Breast epithelium (tissue), 4 donors: ENCODE data around the gene DCXR. TPM values are rescaled to one million over a fixed set of nuclear protein-coding genes. Genes with fewer than 3 reads are reported as not detected.

Source experiments
- DNase-seq, 2 donors: peaks; one replicate each; pipeline ENCODE4 v3.0.0-alpha.2; 2019; ENCODE audit warnings: low spot score in 2 of 2
- H3K27ac ChIP-seq, 2 donors: fragments of 200-600 bp; sonication (generic) in 1 of 2; one replicate each; pipeline ENCODE4 v1.5.1; 2016 to 2019; ENCODE audit warnings: mild to moderate bottlenecking in 1 of 2
- H3K27me3 ChIP-seq, 2 donors: fragments of 200-600 bp; sonication (generic) in 1 of 2; one replicate each; pipeline versions ENCODE4 v1.5.1 to v1.6.0; 2017 to 2019; ENCODE audit warnings: control low read depth in 1 of 2, mild to moderate bottlenecking in 1 of 2
- H3K36me3 ChIP-seq: fragments of 200-600 bp; one replicate; pipeline ENCODE4 v1.5.1; 2019
- H3K4me1 ChIP-seq, 2 donors: fragments of 200-600 bp; sonication (generic); one replicate each; pipeline ENCODE4 v1.5.1; 2016 to 2019; ENCODE audit warnings: control low read depth in 1 of 2
- H3K4me3 ChIP-seq, 3 donors: fragments of 200-600 bp; sonication (generic); 1 replicate in 2 of 3; 2 replicates in 1 of 3; pipeline ENCODE4 v1.5.1; 2016 to 2019; ENCODE audit warnings: mild to moderate bottlenecking in 3 of 3, moderate library complexity in 2 of 3
- H3K9me3 ChIP-seq, 2 donors: fragments of 200-600 bp; sonication (generic) in 1 of 2; one replicate each; pipeline ENCODE4 v1.5.1; 2016 to 2019; ENCODE audit warnings: control low read depth in 1 of 2
- POLR2A ChIP-seq: fragments of 450-650 bp; IDR thresholded peaks from one replicate; pipeline ENCODE4 v1.6.1; 2016; ENCODE audit warnings: antibody characterized with exemption, mild to moderate bottlenecking, moderate library complexity
- POLR2AphosphoS5 ChIP-seq, 3 donors: sonication (generic); formaldehyde crosslinking; IDR thresholded peaks; one replicate each; pipeline ENCODE4 v1.6.1; 2017; ENCODE audit warnings: antibody characterized with exemption in 3 of 3
- intact Hi-C: fragments of 100-400 bp; cut with DNase I; formaldehyde crosslinking; loops from one replicate; pipeline ENCODE4 v1.15.1; 2023; ENCODE audit warnings: low total_unique reads
- total RNA-seq, 3 donors: library from RNA; depleted of rRNA; stranded (reverse); fragments of >200 nt; gene quantifications; one replicate each; pipeline ENCODE4 v1.1.0, GENCODE V29; 2016
- TF ChIP-seq, protein P1 (sequence below), 3 donors: fragments of 450-650 bp; IDR thresholded peaks; one replicate each; pipeline ENCODE4 v1.5.1; 2016 to 2017; ENCODE audit warnings: antibody characterized with exemption in 3 of 3, mild to moderate bottlenecking in 3 of 3, moderate library complexity in 3 of 3

Gene DCXR
- total RNA-seq, 3 donors from 2014 or later: 202 to 484 (median 228) TPM

DNA sequence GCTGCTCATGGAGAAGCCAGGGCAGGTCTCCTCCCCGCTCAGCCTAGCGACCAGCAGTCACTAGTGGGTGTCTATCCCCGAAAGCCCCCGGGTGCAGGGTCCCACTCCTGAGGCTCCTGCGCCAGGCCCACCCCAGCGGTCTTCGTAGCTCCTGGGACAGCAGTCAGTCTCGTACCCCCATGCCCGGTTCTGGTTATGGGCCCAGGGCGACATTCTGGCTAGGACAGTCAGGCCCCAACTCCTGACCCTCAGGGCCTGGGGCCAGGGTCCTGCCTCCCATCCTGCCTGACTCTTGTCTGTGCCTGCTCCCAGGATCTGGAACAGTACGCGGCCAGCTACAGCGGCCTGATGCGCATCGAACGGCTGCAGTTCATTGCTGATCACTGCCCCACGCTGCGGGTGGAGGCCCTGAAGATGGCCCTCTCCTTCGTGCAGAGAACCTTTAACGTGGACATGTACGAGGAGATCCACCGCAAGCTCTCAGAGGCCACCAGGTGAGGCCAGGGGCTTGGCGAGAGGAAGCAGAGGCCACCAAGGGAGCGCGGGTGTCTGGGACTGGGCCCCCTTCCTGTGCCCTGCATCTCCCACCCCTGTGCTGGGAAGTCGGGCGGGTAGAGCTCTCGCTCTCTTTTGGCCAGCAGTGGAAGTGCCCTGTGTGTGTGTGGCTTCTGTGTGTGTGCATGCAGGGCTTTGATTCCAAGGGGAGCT lies 16.2 kb upstream of the DCXR start:
- DNase-seq: no peak
- H3K27ac ChIP-seq: no peak overlapping the region
- no peak for TF ChIP-seq POLR2AphosphoS5 (IDR thresholded peaks at IDR 0.05)
- TF ChIP-seq, protein P1, sequence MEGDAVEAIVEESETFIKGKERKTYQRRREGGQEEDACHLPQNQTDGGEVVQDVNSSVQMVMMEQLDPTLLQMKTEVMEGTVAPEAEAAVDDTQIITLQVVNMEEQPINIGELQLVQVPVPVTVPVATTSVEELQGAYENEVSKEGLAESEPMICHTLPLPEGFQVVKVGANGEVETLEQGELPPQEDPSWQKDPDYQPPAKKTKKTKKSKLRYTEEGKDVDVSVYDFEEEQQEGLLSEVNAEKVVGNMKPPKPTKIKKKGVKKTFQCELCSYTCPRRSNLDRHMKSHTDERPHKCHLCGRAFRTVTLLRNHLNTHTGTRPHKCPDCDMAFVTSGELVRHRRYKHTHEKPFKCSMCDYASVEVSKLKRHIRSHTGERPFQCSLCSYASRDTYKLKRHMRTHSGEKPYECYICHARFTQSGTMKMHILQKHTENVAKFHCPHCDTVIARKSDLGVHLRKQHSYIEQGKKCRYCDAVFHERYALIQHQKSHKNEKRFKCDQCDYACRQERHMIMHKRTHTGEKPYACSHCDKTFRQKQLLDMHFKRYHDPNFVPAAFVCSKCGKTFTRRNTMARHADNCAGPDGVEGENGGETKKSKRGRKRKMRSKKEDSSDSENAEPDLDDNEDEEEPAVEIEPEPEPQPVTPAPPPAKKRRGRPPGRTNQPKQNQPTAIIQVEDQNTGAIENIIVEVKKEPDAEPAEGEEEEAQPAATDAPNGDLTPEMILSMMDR (IDR thresholded peaks at IDR 0.05): no peak
- no peak for TF ChIP-seq POLR2A
- no peak overlapping the region for H3K4me3 ChIP-seq
- H3K4me1 ChIP-seq: peaks cover 6 to 23% of the 10 kb centered on the region in 2 donors
- H3K36me3 ChIP-seq: no peaks in the 10 kb centered on the region
- intact Hi-C loops: no loop called here
- H3K27me3 ChIP-seq: no peaks in the 10 kb centered on the region
- no peaks in the 10 kb centered on the region for H3K9me3 ChIP-seq

DNA sequence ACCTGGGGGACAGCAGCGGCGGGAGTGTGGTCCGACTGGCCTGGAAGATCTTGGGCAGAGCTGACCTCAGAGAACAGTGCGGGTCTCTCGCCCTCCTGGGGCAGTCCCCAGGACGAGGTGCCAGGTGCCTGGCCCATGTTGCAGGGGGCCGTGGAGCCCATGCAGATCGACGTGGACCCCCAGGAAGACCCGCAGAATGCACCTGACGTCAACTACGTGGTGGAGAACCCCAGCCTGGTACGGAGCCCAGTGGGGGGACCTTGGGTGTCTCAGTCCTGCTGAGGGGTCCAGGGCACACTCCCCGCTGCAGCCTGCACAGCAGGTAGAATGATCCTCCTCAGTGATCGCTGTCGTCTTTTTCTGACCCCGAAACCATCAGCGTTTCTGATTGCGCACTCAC lies 15.6 kb upstream of the DCXR start:
- no peak overlapping the region for H3K27ac ChIP-seq
- intact Hi-C loops: no loop called here
- H3K36me3 ChIP-seq: no peaks in the 10 kb centered on the region
- DNase-seq: no peak
- H3K27me3 ChIP-seq: no peaks in the 10 kb centered on the region
- H3K4me1 ChIP-seq: peaks cover 6 to 23% of the 10 kb centered on the region in 2 donors
- peak overlapping the region; percentile 79 to 98 (median 79) for H3K4me3 ChIP-seq
- H3K9me3 ChIP-seq: no peaks in the 10 kb centered on the region
- no peak for TF ChIP-seq POLR2A
- TF ChIP-seq POLR2AphosphoS5 (IDR thresholded peaks at IDR 0.05): no peak
- TF ChIP-seq, protein P1 (IDR thresholded peaks at IDR 0.05): no peak

DNA sequence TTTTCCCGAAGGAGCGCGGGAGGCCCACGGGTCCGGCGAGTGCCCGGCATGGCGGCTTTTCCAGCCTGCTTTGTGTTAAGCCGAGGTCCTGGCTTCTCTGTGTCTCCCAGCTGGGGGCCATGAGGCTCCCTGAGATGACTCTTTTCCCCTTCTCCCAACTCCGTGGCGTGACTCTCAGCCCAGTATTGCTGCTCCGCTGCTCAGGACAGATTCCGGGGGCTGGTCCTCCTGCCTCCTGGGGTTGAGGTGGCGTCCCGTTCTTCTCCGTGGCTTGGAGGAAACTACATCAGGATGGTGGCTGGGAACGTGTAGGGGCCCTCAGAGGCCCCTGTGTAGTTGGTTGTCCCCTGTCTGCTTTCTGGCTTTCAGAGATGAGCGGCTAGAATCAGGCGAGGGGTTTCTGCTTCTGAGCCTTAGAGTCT lies 15.2 kb upstream of the DCXR start:
- DNase-seq: no peak
- Histone ChIP-seq H3K27ac (no peak overlapping the region), H3K4me1 (peaks cover 6 to 23% of the 10 kb centered on the region in 2 donors), H3K27me3 (no peaks in the 10 kb centered on the region), H3K36me3 (no peaks in the 10 kb centered on the region), H3K9me3 (no peaks in the 10 kb centered on the region), H3K4me3 (peak overlapping the region; percentile 79 to 98 (median 79))
- intact Hi-C loops: no loop called here
- TF ChIP-seq POLR2A: no peak
- no peak for TF ChIP-seq POLR2AphosphoS5 (IDR thresholded peaks at IDR 0.05)
- TF ChIP-seq, protein P1 (IDR thresholded peaks at IDR 0.05): no peak

DNA sequence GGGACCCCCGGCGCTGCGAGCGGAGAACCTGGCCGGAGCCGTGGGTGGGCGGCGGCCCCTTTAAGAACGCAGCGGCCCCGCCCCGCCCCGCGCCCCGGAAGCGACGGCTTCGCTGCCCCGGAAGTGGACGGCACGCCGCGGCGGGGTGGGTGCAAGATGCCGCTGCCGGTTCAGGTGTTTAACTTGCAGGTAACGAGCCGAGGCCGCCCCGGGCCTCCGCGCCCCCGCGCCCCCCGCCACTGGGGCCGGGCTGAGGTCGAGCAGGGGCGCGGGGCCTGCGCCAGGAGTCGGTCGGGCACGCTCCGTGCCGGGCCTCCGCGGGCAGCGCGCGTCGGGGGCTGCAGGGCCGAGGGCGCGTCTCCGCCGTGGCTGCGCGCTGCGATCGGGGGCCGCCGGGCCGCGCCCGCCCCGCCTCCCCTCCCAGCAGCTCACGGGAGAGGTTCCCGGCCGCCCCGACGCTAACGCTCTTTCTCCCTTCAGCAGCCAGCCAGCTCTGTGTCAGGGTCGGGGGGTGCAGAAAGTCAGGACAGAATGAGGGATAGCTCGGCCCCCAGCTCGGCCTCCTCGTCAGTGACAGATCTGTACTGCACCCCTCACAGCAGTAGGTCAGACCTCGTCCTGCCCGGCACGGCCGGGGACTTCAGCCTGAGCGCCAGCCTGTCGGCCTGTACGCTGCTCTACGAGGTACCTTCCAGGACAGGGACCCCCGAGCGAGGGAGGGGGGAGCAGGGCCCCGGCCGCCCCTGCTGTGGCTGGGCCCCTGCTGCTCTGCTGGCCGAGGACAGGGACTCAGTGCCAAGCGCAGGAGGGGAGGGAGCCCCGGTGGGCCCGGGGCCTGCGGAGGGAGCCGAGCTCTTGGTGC lies 14.5 kb upstream of the DCXR start, which contains the start of the genes GPS1 and RFNG:
TSS of gene GPS1 (plus strand) at position 123 of the 862 bp plus-strand sequence. CDS start at position 157, 34 bp downstream.
TSS of gene RFNG (minus strand) at position 36 of the 862 bp plus-strand sequence. CDS start 45 bp downstream, outside the sequence.
- no peaks in the 10 kb centered on the region for H3K36me3 ChIP-seq
- H3K4me1 ChIP-seq: peaks cover 6 to 23% of the 10 kb centered on the region in 2 donors
- peak in 1 of 3 donors; percentile 20 for TF ChIP-seq POLR2AphosphoS5 (IDR thresholded peaks at IDR 0.05)
- TF ChIP-seq, protein P1 (IDR thresholded peaks at IDR 0.05): no peak
- TF ChIP-seq POLR2A: no peak
- intact Hi-C loops: no loop called here
- peak; percentile 65 to 76 for DNase-seq
- H3K4me3 ChIP-seq: peak within 1 kb of the TSS; percentile 79 to 98 (median 79)
- H3K9me3 ChIP-seq: no peaks in the 10 kb centered on the region
- no peaks in the 10 kb centered on the region for H3K27me3 ChIP-seq
- H3K27ac ChIP-seq: peak within 1 kb of the TSS; percentile 55 to 84
